Left ventricle myocardium inferior (tissue), 1 donor: ENCODE results near the gene FRMPD2. TPM values are rescaled to one million over a fixed set of nuclear protein-coding genes. Genes with fewer than 3 reads are reported as not detected.
"Not testable (repeated sequence)": the region's sequence is repeated elsewhere in the genome, so short reads cannot be mapped to it uniquely, and the experiment has no call there.

Source experiments
- DNase-seq: peaks from one replicate; pipeline ENCODE4 v3.0.0-alpha.2; 2020
- H3K27ac ChIP-seq: fragments of 200-600 bp; replicated peaks from 2 replicates; pipeline ENCODE4 v1.8.0; 2021
- H3K27me3 ChIP-seq: fragments of 200-600 bp; 2 replicates; pipeline ENCODE4 v1.8.0; 2021; ENCODE audit warnings: low read depth
- H3K36me3 ChIP-seq: fragments of 200-600 bp; 2 replicates; pipeline ENCODE4 v1.8.0; 2021
- H3K4me1 ChIP-seq: fragments of 200-600 bp; 2 replicates; pipeline ENCODE4 v1.8.0; 2021
- H3K4me3 ChIP-seq: fragments of 200-600 bp; 2 replicates; pipeline ENCODE4 v1.8.0; 2021; ENCODE audit warnings: mild to moderate bottlenecking, moderate library complexity
- H3K9me3 ChIP-seq: fragments of 200-600 bp; replicated peaks from 2 replicates; pipeline ENCODE4 v1.8.0; 2021
- intact Hi-C: fragments of 100-400 bp; cut with micrococcal nuclease; formaldehyde crosslinking; loops from one replicate; pipeline ENCODE4 v1.11.0; 2022
- total RNA-seq: library from RNA; stranded (reverse); fragmentation: NEBNext Ultra II Directional; extraction: Animal tissue kit (Norgen Biotek cat#: 25700); gene quantifications from one replicate; pipeline ENCODE4 v1.2.1, GENCODE V29; 2021
- TF ChIP-seq, protein P1 (sequence below): fragments of 200-600 bp; IDR thresholded peaks from 2 replicates; pipeline ENCODE4 v1.8.0; 2021; ENCODE audit warnings: antibody characterized with exemption, mild to moderate bottlenecking, borderline replicate concordance
- donor health status: DM: no; HTN: yes; CAD: no; lungs with severe emphysema.

The FRMPD2 gene
- total RNA-seq, 1 donor from 2014 or later, result 0.38 TPM

DNA sequence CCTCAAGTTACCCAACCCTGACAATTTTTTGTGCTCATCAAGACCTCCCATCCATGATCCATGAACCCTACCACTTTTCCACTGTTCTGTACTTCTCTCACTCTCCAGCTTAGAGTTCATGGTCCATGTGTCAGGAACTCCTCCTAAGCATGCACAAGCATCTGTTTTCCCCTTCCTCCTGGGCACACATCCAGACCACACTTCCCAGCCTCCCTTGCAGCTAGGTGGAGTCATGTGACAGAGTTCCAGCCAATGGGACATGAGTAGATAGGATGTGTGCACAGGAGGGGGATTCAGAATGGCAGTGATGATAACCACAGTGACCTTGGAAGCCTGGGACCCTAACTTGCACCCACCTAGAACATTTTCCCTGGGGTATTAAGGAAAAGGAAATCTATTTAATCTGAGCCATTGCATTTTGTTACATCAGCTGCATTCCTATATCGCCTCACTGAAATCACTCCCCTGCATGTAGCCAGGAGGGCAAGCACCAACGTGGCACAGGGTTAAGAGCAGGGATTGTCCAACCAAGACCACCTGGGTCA is 9.6 kb upstream of the FRMPD2 start:
- no peak for DNase-seq
- no peak overlapping the region for H3K4me3 ChIP-seq
- H3K36me3 ChIP-seq, result no peaks in the 10 kb centered on the region
- H3K9me3 ChIP-seq, result peaks cover 26% of the 10 kb centered on the region
- TF ChIP-seq, protein P1, sequence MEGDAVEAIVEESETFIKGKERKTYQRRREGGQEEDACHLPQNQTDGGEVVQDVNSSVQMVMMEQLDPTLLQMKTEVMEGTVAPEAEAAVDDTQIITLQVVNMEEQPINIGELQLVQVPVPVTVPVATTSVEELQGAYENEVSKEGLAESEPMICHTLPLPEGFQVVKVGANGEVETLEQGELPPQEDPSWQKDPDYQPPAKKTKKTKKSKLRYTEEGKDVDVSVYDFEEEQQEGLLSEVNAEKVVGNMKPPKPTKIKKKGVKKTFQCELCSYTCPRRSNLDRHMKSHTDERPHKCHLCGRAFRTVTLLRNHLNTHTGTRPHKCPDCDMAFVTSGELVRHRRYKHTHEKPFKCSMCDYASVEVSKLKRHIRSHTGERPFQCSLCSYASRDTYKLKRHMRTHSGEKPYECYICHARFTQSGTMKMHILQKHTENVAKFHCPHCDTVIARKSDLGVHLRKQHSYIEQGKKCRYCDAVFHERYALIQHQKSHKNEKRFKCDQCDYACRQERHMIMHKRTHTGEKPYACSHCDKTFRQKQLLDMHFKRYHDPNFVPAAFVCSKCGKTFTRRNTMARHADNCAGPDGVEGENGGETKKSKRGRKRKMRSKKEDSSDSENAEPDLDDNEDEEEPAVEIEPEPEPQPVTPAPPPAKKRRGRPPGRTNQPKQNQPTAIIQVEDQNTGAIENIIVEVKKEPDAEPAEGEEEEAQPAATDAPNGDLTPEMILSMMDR, result no peak
- peaks cover 9% of the 10 kb centered on the region for H3K4me1 ChIP-seq
- intact Hi-C loops, result no loop called here
- no peak overlapping the region for H3K27ac ChIP-seq
- peaks cover 8% of the 10 kb centered on the region for H3K27me3 ChIP-seq

DNA sequence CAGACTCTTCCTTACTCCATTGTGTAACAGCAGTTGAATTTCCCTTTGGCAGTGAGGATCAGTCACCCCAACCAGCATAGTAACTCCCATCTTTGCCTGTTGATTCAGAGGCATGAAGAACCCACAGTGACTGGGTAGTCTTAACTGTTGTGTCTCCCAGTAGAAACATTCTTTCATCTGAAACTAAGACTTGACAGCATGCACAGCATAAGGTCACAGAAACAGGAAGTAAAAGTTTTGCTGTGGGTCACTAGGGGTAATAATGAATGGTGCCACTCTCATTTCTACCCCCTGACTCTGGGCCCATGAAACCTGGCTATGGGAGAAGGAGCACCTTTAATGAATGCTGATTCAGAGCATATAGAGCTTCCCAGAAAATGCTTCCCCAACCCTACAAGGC is 8.3 kb upstream of the FRMPD2 start:
- H3K27ac ChIP-seq, result no peak overlapping the region
- H3K36me3 ChIP-seq, result no peaks in the 10 kb centered on the region
- TF ChIP-seq, protein P1, result no peak
- H3K4me3 ChIP-seq, result no peak overlapping the region
- no peak for DNase-seq
- peaks cover 8% of the 10 kb centered on the region for H3K27me3 ChIP-seq
- H3K9me3 ChIP-seq, result peaks cover 32% of the 10 kb centered on the region
- intact Hi-C loops, result no loop called here
- peaks cover 5% of the 10 kb centered on the region for H3K4me1 ChIP-seq

DNA sequence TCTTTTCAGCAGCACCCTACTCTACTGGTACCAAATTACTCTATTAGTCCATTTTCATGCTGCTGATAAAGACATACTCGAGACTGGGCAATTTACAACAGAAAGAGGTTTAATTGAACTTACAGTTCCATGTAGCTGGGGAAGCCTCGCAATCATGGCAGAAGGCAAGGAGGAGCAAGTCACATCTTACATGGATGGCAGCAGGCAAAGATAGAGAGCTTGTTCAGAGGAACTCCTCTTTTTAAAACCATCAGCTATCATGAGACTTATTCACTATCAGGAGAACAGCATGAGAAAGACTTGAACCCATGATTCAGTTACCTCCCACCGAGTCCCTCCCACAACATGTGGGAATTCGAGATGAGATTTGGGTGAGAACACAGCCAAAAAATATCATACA is 7.2 kb upstream of the FRMPD2 start:
- H3K9me3 ChIP-seq, result peaks cover 32% of the 10 kb centered on the region
- H3K36me3 ChIP-seq, DNase-seq, H3K27ac ChIP-seq, intact Hi-C loops, H3K27me3 ChIP-seq, H3K4me3 ChIP-seq, H3K4me1 ChIP-seq: not testable (repeated sequence)

DNA sequence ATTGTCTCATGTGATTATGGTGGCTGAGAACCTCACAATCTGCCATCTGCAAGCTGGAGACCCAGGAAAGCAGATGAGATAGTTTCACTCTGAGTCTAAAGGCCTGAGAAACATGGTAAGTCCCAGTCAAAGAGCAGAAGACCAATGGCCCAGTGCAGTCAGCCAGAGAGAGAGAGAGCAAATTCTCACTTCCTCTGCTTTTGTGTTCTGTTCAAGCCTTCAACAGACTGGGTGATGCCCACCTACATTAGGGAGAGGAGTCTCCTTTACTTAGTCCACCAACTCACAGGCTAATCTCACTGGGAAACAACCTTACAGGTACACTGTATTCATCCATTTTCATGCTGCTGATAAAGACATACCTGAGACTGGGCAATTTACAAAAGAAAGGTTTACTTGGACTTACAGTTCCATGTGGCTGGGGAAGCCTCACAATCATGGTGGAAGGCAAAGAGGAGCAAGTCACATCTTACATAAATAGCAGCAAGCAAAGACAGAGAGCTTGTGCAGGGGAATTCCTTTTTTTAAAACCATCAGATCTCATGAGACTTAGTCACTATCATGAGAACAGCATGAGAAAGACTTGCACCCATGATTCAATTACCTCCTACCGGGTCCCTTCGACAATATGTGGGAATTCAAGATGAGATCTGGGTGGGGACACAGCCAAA is 4.7 kb upstream of the FRMPD2 start:
- no peak for DNase-seq
- Histone ChIP-seq H3K27me3 (peaks cover 4% of the 10 kb centered on the region), H3K4me3 (no peak overlapping the region), H3K9me3 (peaks cover 27% of the 10 kb centered on the region), H3K36me3 (no peaks in the 10 kb centered on the region), H3K4me1 (no peaks in the 10 kb centered on the region), H3K27ac (no peak overlapping the region)
- intact Hi-C loops, result no loop called here
- TF ChIP-seq, protein P1, result no peak

DNA sequence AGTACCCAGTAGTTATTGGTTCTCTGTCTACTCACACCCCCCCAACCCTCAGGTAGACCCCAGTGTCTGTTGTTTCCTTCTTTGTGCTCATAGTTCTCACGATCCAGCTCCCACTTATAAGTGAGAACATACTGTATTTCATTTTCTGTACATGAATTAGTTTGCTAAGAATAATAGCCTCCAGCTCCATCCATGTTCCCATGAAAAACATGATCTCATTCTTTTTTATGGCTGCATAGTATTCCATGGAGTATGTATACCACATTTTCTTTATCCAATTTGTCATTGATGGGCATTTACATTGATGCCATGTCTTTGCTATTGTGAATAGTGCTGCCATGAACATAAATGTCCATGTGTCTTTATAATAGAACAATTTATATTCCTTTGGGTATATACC is 2.6 kb upstream of the FRMPD2 start:
- intact Hi-C loops, result no loop called here
- DNase-seq, result no peak
- TF ChIP-seq, protein P1, result no peak
- Histone ChIP-seq H3K4me1 (no peaks in the 10 kb centered on the region), H3K9me3 (peaks cover 20% of the 10 kb centered on the region), H3K27ac (no peak overlapping the region), H3K4me3 (no peak overlapping the region), H3K36me3 (no peaks in the 10 kb centered on the region), H3K27me3 (peaks cover 4% of the 10 kb centered on the region)

DNA sequence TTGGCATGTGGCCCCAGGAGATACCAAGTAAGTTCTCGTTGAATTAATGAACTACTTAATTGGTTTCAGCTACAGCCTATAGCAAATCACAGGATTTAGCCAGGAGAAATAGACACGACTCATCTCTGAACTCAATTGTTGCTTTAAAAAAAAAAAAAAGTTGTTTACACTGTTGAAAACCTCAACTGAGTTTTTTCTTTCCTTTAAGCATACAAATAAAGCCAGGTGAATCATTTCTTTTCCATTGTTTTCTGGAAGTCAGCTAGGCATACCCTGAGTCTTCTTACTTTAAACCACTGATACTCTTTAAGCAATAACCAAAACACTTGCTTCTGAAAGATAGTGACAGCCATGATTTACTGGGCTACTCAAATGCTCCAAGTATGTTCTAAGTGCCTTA is 755 bp downstream of the FRMPD2 start:
- no peaks in the 10 kb centered on the region for H3K27me3 ChIP-seq
- no peaks in the 10 kb centered on the region for H3K4me1 ChIP-seq
- peaks cover 6% of the 10 kb centered on the region for H3K9me3 ChIP-seq
- no peak for DNase-seq
- H3K4me3 ChIP-seq, result no peak overlapping the region
- TF ChIP-seq, protein P1, result no peak
- no peak overlapping the region for H3K27ac ChIP-seq
- no peaks in the 10 kb centered on the region for H3K36me3 ChIP-seq
- intact Hi-C loops, result no loop called here
